ENCODE results near the gene CTNNBIP1.
A peak's percentile ranks its signal among the peaks of the same experiment; 100 is the strongest.
"Not testable (repeated sequence)": the region's sequence is repeated elsewhere in the genome, so short reads cannot be mapped to it uniquely, and the experiment has no call there.

CTNNBIP1 gene

DNA sequence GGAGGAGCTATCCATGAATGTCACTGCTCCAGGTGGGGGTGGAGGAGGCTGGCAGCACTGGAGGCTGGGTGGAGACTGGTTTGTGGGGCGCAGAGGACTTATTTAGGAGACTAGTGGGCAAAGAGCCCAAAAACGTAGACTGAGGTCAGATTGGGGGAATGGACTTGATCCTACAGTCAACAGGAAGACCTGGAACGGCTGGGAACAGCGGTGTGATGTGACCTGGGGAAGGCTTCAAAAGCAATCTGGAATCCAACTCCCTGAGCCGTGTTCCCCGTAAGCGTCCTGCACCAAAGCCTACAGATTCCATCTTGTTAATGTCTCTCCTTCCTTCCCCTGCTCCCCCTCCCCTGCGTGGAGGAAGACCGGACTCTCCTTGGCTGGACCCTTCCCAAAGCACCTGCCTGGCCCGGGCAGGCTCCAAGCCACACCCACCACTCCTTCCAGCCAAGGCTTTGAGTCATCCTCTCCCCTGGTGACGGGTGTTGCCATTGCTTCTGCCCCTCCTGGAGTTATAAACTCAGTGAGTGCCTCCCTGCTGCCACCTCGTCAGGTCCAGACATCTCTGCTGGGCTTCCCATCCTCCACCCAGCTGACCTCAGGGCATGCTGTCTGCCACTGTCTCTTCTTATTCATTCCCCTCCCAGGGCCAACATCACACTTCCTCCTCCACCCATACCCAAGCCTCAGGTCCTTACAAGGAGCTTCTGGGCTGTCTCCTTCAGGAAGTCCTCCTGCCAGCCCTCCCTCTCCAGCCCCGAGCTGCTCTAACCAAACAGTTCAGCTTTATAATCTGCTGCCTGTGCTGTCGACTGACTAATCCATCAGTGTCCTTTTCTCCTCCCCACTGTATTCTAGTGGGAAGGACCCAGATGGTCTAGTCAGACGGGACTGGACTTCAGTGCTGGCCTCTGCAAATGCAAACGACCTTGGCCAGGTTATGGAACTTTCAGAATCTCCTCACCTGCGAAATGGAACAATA, 84.7 kb downstream of the CTNNBIP1 start:
- DNase-seq, result no peak

DNA sequence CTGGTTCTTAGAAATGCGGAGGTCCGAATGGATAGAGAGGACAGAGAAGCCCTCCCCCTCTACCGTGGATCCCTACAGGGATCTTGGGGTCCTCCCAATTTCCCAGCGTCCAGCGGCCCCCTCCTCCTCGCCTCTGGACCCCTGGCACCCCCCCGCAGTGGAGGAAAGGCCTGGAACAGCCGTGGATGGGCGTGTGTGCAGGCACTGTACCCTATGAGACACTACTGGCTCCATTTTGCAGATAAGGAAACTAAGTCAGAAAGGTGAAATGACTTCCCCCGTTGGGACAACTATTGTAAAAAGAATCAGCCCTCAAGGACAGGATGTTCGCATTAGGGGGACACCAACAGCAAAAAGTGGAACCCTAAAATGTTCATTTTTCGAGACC, 85.4 kb downstream of the CTNNBIP1 start:
- DNase-seq, result no peak

DNA sequence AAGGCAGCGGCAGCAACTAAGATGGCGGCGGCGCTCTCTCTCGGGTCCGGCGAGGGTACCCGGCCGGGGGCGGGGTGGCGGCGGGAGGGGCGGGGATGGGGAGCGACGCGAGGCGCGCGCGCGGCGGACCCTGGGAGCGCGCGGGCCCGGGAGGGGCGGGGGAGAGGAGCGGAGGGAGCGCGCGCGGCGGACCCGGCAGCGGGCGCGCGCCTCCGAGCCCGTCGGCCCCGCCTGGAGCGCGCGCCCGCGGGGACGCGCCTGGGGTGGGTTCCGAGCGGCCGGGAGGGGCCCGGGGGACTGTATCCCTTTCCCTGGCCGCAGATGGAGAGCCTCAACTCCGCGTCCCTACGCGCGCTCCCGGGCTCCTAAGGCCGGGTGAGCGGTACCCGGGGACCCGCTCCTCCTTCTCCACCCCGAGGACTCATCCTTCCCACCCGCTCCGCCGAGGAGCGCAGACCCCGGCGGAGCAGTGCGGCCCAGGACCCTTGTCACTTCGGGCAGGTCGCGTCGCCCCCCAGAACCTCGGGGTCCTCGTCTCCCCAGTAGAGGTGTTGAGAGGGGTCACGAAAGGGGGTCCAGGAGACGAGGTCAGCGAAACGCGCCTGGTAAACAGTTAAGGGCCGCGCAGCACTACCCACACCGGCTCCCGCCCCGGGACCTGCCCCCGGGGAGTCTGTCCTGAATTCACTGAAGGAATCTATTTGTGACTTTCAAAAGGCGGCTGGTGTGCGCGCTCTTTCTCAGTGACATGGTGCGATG, 85.9 kb downstream of the CTNNBIP1 start, which contains the start of gene CLSTN1:
CLSTN1 (minus strand) TSS at position 23 of the 759 bp plus-strand sequence. CDS start 232 bp downstream, outside the sequence.
- peak; percentile 88 for DNase-seq

DNA sequence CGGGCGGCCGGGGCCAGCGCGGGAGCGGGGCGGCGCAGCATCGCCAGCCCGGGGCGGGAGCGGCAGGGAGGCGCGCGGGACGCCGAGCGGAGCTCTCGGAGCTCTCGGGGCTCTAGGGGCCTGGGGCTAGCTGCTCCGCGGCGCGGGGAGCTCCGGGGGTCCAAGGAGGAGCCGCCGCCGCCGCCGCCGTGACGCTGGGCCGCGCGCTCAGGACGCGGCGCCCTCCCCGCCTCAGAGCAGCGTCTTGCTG, 86.5 kb downstream of the CTNNBIP1 start:
- DNase-seq, result no peak

DNA sequence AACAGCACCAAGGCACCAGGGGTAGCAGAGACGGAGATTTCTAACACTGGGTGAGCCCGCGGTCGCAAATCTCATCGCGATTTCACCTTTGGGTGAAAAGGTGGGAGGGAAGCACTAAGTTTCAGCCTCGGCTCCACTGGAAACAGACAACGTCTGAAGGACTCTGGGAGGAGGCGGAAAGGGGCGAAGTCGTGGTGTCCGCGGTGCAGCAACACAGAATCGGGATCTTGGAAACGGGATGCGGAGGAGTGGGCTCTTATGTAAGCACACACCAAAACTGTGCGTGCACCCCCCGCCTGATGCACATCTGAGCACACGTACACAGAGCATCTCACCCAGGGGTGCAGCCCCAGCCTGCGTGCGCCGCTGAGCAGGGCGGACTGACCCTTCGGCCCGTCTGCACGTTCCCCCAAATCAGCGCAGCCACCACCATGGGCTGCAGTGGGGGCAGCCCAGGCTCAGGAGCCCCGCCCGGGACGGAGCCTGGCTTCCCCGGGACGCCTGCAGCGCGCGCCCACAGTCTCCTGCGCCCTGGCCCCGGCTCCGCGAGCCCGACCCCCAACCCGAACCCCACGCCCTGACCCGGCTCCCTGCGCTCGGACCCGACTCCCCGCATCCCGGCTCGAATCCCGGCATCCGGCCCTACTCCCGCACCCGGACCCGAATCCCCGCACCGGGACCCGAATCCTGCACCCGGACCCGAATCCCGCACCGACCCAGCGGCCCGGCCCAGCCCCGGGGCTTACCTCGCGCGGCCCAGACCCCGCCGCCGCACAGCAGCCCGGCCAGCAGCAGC, 87.0 kb downstream of the CTNNBIP1 start:
- DNase-seq, result no peak

DNA sequence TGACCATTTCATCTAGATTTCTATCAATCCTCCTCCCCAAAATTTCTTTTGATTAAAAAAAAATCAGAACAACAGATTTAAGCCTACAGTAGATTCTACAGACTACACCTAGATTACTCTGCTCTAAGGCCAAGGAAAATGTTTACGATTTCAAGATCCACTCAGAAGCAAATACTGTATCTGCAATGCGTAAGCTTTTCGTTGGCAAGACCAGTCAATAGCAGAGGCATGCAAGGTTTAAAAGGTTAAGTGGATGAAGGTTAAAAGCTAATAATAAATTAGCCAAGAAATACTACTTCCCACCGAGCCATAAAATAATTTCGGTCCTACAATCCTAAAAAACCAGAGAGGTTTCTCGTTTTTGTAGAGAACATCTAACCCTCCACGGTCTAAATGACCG, 87.6 kb downstream of the CTNNBIP1 start:
- DNase-seq, result no peak

DNA sequence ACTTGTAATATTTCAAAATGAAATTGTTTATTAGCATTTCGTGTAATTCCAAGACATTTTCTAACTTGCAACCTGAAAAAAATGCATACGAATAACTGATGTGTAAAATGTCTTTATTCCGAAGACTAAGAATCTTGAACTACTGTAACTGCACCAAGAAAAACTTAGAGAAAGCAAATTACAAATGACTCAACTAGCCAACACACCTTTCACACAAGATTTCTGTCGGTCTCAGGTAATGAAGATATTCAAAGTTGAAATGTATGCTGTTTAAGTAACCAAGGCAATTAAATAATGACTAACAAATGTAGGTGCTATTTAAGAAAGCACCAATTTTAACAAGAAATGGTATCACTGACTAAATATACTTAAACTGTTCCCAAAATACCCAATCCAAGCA, 88.4 kb downstream of the CTNNBIP1 start:
- no peak for DNase-seq

DNA sequence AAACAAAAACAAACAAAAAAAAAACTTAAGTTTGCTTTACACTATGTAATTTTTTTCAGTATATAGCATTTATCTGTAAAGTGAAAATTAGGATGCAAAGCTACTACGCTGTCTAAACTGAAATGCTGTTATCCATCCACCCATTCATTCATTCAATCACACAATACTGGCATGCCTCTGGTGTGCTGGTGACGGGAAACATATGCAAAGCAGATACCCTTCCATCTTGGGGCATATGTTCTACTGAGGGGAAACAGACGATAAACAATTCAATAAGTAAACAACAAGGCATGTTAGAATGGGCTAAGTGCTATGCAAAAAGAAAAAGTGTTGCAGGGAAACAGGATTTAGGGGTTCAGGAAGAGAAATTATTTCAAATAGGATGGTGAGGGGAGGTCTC, 89.5 kb downstream of the CTNNBIP1 start:
- DNase-seq, result no peak

DNA sequence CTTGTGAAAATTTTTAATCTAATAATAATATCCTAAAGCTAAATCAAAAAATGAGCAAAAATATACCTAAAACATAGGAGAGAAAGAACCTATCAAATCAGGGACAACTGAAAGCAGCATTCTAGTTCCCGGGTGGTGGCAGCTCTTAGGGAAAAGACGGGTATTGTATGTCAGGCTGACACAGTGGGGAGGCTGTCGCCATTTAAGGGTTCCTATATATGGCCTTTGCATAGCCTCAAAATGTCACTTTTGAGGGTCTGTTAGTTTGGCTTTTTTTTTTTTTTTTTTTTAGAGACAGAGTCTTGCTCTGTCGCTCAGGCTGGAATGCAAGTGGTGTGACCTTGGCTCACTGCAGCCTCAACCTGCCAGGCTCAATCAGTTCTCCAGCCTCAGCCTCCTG, 92.3 kb downstream of the CTNNBIP1 start:
- DNase-seq, result no peak

DNA sequence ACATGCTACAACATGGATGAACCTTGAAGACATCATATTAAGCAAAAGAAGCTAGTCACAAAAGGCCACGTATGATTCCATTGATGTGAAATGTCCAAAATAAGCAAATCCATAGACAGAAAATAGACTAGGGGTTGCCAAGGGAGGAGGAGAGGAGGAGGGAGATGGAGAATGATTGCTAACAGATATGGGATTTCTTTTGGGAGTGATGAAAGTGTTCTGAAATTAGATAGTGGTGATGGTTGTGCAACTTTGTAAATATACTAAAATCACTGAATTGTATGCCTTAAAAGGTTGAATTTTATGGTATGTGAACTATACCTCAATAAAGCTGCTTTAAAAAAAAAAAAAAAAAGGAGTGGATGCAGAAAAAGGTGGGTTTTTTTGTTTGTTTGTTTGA, 93.9 kb downstream of the CTNNBIP1 start:
- DNase-seq, result no peak

DNA sequence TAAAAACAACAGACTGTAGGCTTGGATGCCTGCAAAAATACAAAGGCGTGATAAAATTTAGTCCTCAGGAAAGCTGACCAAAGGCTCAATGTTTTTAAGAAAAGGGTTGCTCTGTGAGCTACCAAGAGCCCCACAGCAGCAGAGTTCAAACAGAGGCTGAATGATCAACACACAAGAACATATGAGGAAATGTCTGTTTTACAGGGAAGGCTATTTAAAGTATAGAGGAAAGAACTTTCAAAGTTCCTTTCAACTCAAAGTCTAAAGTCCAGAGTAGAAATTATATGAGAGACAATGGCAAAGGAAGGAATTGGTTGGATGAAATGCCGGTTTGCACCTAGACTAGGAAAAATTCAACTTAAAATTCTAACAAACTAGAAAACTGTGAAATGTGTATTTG, 94.9 kb downstream of the CTNNBIP1 start:
- DNase-seq, result no peak

DNA sequence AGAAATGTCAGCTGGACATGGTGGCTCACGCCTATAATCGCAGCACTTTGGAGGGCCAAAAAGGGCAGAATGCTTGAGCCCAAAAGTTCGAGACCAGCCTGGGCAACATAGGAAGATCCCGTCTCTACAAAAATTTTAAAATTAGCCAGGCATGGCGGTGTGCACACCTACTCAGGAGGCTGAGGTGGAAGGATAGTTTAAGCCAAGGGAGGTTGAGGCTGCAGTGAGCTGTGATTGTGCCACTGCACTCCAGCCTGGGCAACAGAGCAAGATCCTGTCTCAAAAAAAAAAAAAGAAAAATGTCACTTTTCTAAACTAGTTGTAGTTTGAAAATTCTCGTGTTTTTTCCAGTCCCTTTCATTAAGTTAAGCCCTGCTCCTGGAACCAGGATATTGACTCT, 95.5 kb downstream of the CTNNBIP1 start:
- DNase-seq, result no peak

DNA sequence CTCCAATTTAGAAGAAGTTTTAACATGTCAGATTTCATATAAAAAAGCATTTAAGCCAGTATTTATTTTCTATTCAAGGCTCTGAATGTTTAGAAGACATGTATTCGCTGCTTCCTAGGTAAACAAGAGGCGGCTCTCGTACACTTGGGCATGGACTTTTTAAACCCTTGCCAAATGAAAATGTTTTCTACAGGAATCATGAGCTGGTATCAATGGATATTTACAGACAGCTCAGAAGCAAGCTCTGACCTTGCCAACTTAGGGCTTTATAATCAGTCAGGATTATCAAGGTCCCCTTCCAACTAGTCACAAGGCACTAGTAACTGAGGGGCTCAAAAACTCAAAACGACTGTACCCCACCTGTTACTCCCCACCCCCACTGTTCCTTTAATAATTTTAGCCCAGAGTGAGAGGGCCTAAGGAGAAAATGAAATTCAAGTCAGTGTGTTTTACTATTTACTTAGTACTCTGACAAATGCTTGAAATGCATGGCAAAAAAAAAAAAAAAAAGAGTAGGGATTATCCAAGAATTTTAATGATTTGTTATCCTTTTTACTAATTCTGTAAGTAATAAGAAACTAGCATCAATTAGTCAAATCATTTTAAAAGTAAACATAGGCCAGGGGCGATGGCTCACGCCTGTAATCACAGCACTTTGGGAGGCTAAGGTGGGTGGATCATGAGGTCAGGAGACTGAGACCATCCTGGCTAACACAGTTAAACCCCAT, 98.7 kb downstream of the CTNNBIP1 start:
- no peak for DNase-seq

DNA sequence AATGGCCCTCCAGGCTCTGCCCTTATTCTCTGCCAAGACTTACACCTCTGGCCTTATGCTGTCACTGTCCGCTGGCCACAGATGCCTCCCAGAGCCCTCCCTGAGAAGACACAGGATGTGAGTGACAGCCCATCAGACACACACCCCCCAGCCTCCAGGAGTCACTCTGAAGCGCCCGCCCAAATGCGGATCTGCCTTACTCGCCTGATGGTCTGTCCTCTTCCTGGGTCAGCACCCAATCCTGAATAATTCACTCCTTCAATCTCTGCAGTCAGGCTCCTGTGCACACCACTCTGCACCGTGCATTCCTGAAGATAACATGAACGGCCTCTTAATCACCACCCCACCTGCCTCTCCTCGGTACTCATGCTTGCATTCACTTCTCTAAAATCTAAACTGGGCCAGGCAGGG, 101.0 kb downstream of the CTNNBIP1 start:
- DNase-seq, result no peak

DNA sequence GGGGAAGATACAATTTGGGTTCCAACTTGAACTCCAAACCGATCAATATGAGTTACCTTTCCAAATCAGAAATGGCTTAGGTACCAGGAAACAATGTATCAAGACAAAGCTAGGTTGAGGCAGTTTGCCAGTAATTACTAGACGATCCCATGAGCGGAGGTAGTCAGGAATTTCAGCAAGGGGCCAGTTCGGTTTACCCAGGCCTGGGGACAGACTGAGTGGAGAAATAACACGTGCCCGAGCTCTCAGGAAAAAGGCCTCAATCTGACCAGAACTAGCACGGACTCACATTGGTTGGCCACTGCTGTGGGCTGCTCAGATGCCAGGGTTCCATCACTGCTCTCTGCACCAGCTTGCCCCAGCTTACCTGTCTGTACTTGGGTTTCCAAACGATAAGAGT, 101.6 kb downstream of the CTNNBIP1 start:
- DNase-seq, result no peak

DNA sequence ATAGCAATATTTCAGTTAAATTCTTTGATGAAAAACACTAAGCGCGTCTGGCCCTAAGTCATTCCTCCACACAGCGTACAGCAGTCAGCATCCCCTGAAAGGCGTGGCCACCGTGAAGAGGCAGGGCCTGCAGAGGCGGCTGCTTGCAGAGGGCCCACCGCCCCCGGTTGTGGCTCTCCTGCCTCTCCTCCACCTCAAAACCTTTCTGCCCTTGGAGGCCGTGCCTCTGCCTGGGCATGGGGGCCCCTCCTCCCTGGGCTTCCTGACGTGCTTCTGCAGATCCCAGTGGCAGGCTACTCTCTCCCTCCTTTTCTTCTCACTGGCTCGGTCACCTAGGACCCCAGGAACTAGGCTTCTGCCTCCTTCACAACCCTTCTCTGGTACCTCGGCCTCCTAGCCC, 102.5 kb downstream of the CTNNBIP1 start:
- DNase-seq, result no peak

DNA sequence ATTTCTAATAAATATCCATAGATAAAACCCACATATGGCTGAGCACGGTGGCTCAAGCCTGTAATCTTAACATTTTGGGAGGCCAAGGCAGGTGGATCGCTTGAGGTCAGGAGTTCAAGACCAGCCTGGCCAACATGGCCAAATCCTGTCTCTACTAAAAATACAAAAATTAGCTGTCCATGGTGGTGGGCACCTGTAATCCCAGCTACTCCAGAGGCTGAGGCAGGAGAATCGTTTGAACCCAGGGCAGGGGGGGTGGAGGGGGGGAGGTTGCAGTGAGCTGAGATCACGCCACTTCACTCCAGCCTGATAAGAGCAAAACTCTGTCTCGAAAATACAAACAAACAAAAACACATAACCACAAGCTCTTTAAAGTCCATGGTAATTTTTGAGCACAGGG, 104.1 kb downstream of the CTNNBIP1 start:
- not testable (repeated sequence) for DNase-seq

DNA sequence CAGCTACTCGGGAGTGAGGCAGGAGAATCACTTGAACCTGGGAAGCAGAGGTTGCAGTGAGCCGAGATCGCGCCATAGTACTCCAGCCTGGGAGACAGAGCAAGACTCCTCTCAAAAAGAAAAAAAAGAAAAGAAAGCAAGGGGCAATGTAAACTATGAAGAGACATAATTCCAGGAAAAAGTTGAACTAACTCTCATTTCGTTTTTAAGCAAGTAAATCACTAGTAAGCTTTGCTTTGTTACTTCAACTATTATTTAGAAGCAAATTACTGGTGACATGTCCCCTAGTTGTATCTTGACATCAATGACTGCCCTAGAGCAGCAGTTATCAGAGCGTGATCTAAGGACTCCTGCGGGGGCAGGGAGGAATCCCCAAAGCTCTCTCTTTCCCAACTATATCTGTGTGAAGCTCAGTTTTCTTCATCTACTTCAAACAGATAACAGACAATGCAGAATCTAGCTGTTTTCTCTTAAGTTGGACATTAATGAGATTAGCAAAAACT, 105.0 kb downstream of the CTNNBIP1 start:
- DNase-seq, result no peak

DNA sequence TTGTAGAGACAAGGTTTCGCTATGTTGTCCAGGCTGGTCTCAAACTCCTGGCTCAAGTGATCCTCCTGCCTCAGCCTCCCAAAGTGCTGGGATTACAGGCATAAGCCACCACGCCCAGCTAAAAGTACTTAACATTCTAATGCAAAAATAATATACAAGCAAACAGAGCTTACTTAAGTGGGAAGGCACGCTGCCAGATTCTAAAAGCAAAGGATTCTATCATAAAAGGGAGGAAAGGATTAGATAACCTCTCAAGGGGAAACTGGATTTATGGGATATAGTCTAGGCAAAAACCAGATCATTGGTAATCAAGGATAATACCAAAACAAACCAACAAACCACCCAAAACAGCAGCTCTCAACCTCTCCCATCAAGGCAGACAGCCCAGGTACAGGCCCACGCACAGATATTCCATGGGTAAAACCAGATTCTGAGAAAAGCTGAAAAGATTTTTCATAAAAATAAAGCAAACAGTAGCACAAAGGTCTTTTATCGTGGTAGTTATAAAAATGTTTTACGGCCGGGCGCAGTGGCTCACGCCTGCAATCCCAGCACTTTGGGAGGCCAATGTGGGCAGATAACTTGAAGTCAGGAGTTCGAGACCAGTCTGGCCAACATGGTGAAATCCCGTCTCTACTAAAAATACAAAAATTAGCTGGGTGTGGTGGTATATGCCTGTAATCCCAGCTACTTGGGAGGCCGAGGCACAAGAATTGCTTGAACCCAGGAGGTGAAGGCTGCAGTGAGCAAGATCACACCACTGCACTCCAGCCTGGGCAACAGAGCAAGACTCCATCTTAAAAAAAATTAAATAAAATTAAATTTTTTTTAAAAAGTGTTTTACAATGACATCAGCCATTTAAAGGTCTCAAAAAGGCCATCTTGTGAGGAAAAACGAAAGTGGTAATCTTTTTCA, 106.8 kb downstream of the CTNNBIP1 start:
- DNase-seq, result not testable (repeated sequence)

DNA sequence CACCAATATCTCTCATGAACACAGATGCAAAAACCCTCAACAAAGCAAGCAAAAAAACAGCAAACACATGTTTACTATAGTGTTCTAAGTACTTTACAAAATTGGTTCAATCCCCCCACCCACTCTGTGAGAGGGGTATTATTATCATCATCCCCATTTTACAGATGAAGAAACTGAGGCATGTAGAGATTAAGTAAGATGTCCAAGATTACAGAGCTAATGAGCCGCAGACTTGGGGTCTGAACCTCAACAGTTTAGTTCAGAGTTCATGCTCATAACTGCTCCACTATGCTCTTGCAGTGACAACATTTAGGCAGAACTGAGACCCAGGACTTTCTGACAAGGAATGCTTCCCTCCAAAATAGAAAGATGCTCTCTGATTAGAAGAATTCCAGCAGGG, 108.2 kb downstream of the CTNNBIP1 start:
- no peak for DNase-seq
